Psoas muscle (tissue), 8 donors: ENCODE measurements around the gene ZBP1. TPM values are rescaled to one million over a fixed set of nuclear protein-coding genes. Genes with fewer than 3 reads are reported as not detected.

Source experiments
- ATAC-seq, 4 donors: fragments of 200-7000 bp; cut with Tn5 transposase; one replicate each; pipeline ENCODE4 v1.9.1; 2020; ENCODE audit warnings: moderate library complexity in 3 of 4, mild to moderate bottlenecking in 2 of 4
- DNase-seq, 2 donors: peaks; one replicate each; pipeline ENCODE4 v3.0.0-alpha.2; 2020
- H3K27ac ChIP-seq: fragments of 200-600 bp; one replicate; pipeline ENCODE4 v1.8.0; 2022
- H3K27me3 ChIP-seq, 3 donors: fragments of 200-600 bp in 1 of 3; one replicate each; pipeline versions ENCODE4 v1.6.1 to v1.8.0; 2013 to 2022; ENCODE audit warnings: low read length in 2 of 3, mild to moderate bottlenecking in 2 of 3, moderate library complexity in 1 of 3; ENCODE audit not compliant: insufficient read depth in 3 of 3
- H3K36me3 ChIP-seq, 2 donors: fragments of 200-600 bp in 1 of 2; one replicate each; pipeline versions ENCODE4 v1.6.1 to v1.8.0; 2013 to 2022; ENCODE audit warnings: low read depth in 1 of 2, mild to moderate bottlenecking in 1 of 2, moderate library complexity in 1 of 2; ENCODE audit not compliant: insufficient read depth in 1 of 2
- H3K4me1 ChIP-seq: fragments of 200-600 bp; one replicate; pipeline ENCODE4 v1.8.0; 2022
- H3K4me3 ChIP-seq: fragments of 200-600 bp; one replicate; pipeline ENCODE4 v1.8.0; 2022; ENCODE audit warnings: mild to moderate bottlenecking
- H3K9me3 ChIP-seq: fragments of 200-600 bp; one replicate; pipeline ENCODE4 v1.8.0; 2022
- CTCF ChIP-seq: fragments of 200-600 bp; IDR thresholded peaks from one replicate; pipeline ENCODE4 v1.8.0; 2022; ENCODE audit warnings: antibody characterized with exemption
- WGBS, 3 donors: extraction: QIAGEN DNeasy Blood & Tissue Kit; methylation state at CpG; one replicate each; pipeline versions ENCODE4 v1.1.6 to v1.1.7; 2013; 5-methylcytosine and 5-hydroxymethylcytosine counted together
- intact Hi-C, 2 donors: fragments of 100-400 bp; cut with DNase I; formaldehyde crosslinking; loops; one replicate each; pipeline versions ENCODE4 v1.11.0 to v1.14.2; 2022
- polyA plus RNA-seq, 3 donors: library from polyadenylated mRNA; stranded (reverse); fragments of 200-250 nt; gene quantifications; one replicate each; pipeline ENCODE4 v1.2.3, GENCODE V29; 2013
- total RNA-seq, 4 donors: library from RNA; stranded (reverse); fragmentation: NEBNext Ultra II Directional in 2 of 4; extraction: Animal tissue kit (Norgen Biotek cat#: 25700) in 2 of 4; gene quantifications; one replicate each; pipeline versions ENCODE4 v1.2.1 to v1.2.4, GENCODE V29; 2021 to 2023
- donor health status: healthy with polysubstance abuse.
- donor health status: DM: no; HTN: no; CAD: no; lungs with moderate emphysema.
- donor health status: Bipolar disorder and iron deficiency.
- donor health status: healthy.
- donor health status: DM: yes; HTN: yes; CAD: no.
- donor health status: DM: no; HTN: no; CAD: no.
- donor health status: DM: no; HTN: no; CAD: no.
- donor health status: DM: yes; HTN: yes; CAD: no.

The ZBP1 gene
- total and polyA plus RNA-seq, 7 donors = 0.07 to 0.50 (median 0.20) TPM; not detected in 2

GRCh38 chr20:57617079-57617795, 3.0 kb downstream of the ZBP1 start:
- no peak overlapping the region for H3K4me3 ChIP-seq
- H3K36me3 ChIP-seq = no peaks in the 10 kb centered on the region
- H3K27ac ChIP-seq = no peak overlapping the region
- peak in 1 of 2 donors; percentile 38 for DNase-seq
- intact Hi-C loops = no loop called here
- peaks cover 0 to 6% (median 0%) of the 10 kb centered on the region in 3 donors for H3K27me3 ChIP-seq
- WGBS, 3 donors = 85 to 90% (median 89%) methylated on average over 6 of the region's 6 CpGs
- H3K9me3 ChIP-seq = no peaks in the 10 kb centered on the region
- H3K4me1 ChIP-seq = no peaks in the 10 kb centered on the region
- no peak for TF ChIP-seq CTCF
- ATAC-seq = no peak

- no peak overlapping the region for H3K4me3 ChIP-seq
- DNase-seq (peak in 1 of 2 donors; percentile 42), ATAC-seq (no peak)
- WGBS, 3 donors = 82 to 85% (median 82%) methylated on average over 19 to 20 of the region's 20 CpGs
- no peaks in the 10 kb centered on the region for H3K4me1 ChIP-seq
- intact Hi-C loops = no loop called here
- TF ChIP-seq CTCF = no peak
- no peak overlapping the region for H3K27ac ChIP-seq
- H3K27me3 ChIP-seq = peaks cover 0 to 9% (median 0%) of the 10 kb centered on the region in 3 donors
- H3K36me3 ChIP-seq = no peaks in the 10 kb centered on the region
- no peaks in the 10 kb centered on the region for H3K9me3 ChIP-seq
Observed at GRCh38 chr20:57616143-57616951, 3.9 kb downstream of the ZBP1 start.

GRCh38 chr20:57615445-57615811, 4.8 kb downstream of the ZBP1 start:
- no peak overlapping the region for H3K4me3 ChIP-seq
- H3K27ac ChIP-seq = no peak overlapping the region
- no peaks in the 10 kb centered on the region for H3K36me3 ChIP-seq
- no peaks in the 10 kb centered on the region for H3K9me3 ChIP-seq
- ATAC-seq (no peak), DNase-seq (peak in 1 of 2 donors; percentile 21)
- intact Hi-C loops = no loop called here
- no peaks in the 10 kb centered on the region for H3K4me1 ChIP-seq
- TF ChIP-seq CTCF = no peak
- WGBS, 3 donors = 71% methylated on average over 8 of the region's 8 CpGs
- peaks cover 0 to 18% (median 2%) of the 10 kb centered on the region in 3 donors for H3K27me3 ChIP-seq

- Histone ChIP-seq H3K4me1 (no peaks in the 10 kb centered on the region), H3K36me3 (no peaks in the 10 kb centered on the region), H3K9me3 (no peaks in the 10 kb centered on the region), H3K27me3 (peaks cover 0 to 22% (median 2%) of the 10 kb centered on the region in 3 donors), H3K27ac (no peak overlapping the region), H3K4me3 (no peak overlapping the region)
- TF ChIP-seq CTCF = no peak
- DNase-seq (peak in 1 of 2 donors; percentile 30), ATAC-seq (no peak)
- intact Hi-C loops = no loop called here
- 85 to 94% (median 90%) methylated on average over 16 of the region's 16 CpGs for WGBS, 3 donors
Observed at GRCh38 chr20:57614490-57615444, 5.5 kb downstream of the ZBP1 start.
